ENCODE measurements around the gene ZSWIM3. TPM values are rescaled to one million over a fixed set of nuclear protein-coding genes. Genes with fewer than 3 reads are reported as not detected.

ZSWIM3 gene
- total and polyA plus RNA-seq, 2 of the 13 experiments (the other 11 are each of a cell fraction or from before 2014, with no cell fraction given), result 5.2 to 5.8 TPM

DNA sequence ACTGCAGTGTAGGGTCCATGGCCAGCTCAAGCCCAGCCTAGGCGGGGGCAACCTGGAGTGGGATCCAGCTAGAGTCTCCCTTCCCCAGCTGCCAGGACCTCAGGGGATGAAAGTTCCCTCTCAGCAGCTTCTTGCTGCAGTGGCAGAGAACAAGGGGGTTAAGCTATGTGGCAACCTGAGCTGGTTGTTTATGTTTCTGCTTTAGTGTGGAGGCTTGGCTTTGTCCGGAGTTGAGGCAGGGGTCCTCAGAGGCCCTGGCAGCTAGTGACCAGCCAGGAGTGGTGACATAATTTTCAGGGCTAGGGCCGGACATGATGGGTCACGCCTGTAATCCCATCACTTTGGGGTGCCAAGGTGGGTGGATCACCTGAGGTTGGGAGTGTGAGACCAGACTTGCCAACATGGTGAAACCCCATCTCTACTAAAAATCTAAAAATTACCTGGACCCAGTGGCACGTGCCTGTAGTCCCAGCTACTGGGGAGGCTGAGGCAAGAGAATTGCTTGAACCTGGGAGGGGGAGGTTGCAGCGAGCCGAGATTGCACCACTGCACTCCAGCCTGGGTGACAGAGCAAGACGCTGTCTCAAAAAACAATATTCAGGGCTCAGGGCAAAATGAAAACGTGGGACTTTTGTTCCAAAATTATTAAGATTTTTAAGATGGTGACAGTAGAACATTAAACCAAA is 68.5 kb downstream of the ZSWIM3 start (continued):
- TF ChIP-seq IRF1 (CRISPR knock-in tag; IDR thresholded peaks at IDR 0.05; ENCODE audit: low read depth), result no peak
- no peak for TF ChIP-seq ONECUT2 (CRISPR knock-in tag; IDR thresholded peaks at IDR 0.05)
- TF ChIP-seq TBX2 (CRISPR knock-in tag; IDR thresholded peaks at IDR 0.05; ENCODE audit: borderline replicate concordance), result no peak
- TF ChIP-seq ZNF367 (CRISPR knock-in tag; IDR thresholded peaks at IDR 0.05; ENCODE audit: borderline replicate concordance), result no peak
- no peak for TF ChIP-seq NR2F1 (CRISPR knock-in tag; IDR thresholded peaks at IDR 0.05)
- TF ChIP-seq, protein P1, sequence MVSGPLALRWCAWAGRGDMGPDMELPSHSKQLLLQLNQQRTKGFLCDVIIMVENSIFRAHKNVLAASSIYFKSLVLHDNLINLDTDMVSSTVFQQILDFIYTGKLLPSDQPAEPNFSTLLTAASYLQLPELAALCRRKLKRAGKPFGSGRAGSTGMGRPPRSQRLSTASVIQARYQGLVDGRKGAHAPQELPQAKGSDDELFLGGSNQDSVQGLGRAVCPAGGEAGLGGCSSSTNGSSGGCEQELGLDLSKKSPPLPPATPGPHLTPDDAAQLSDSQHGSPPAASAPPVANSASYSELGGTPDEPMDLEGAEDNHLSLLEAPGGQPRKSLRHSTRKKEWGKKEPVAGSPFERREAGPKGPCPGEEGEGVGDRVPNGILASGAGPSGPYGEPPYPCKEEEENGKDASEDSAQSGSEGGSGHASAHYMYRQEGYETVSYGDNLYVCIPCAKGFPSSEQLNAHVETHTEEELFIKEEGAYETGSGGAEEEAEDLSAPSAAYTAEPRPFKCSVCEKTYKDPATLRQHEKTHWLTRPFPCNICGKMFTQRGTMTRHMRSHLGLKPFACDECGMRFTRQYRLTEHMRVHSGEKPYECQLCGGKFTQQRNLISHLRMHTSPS (CRISPR knock-in tag; IDR thresholded peaks at IDR 0.05; ENCODE audit: low read depth), result no peak
- no peak for TF ChIP-seq GMEB2 (CRISPR knock-in tag; IDR thresholded peaks at IDR 0.05; ENCODE audit: low read depth)
- TF ChIP-seq CHD4 (IDR thresholded peaks at IDR 0.05; ENCODE audit: borderline replicate concordance, low read length), result no peak
- no peak for TF ChIP-seq HNF1A (IDR thresholded peaks at IDR 0.05; ENCODE audit: low read depth)
- TF ChIP-seq HNF1A (CRISPR knock-in tag; IDR thresholded peaks at IDR 0.05; ENCODE audit: borderline replicate concordance), result no peak
- TF ChIP-seq RORA (CRISPR knock-in tag; IDR thresholded peaks at IDR 0.05), result no peak
- no peak for TF ChIP-seq NFYC (CRISPR knock-in tag; IDR thresholded peaks at IDR 0.05)
- no peak for TF ChIP-seq MYNN (CRISPR knock-in tag; IDR thresholded peaks at IDR 0.05; ENCODE audit: low read depth)
- TF ChIP-seq PLRG1 (conservative IDR thresholded peaks at IDR 0.05), result no peak
- 0 out of 2 replicates have a peak, but pooled peaks have one; percentile 53 for TF ChIP-seq TGIF2 (CRISPR knock-in tag; IDR thresholded peaks at IDR 0.05)
- TF ChIP-seq ZFP37 (CRISPR knock-in tag; IDR thresholded peaks at IDR 0.05; ENCODE audit: borderline replicate concordance), result no peak
- no peak for TF ChIP-seq ZNF543 (CRISPR knock-in tag; IDR thresholded peaks at IDR 0.05)
- no peak for TF ChIP-seq NFIC (IDR thresholded peaks at IDR 0.05; ENCODE audit: low read length)
- TF ChIP-seq TOE1 (CRISPR knock-in tag; IDR thresholded peaks at IDR 0.05), result no peak
- TF ChIP-seq NPAS2 (CRISPR knock-in tag; IDR thresholded peaks at IDR 0.05; ENCODE audit: borderline replicate concordance), result no peak
- TF ChIP-seq ZBTB25 (CRISPR knock-in tag; IDR thresholded peaks at IDR 0.05), result 0 out of 2 replicates have a peak, but pooled peaks have one; percentile 14

All from HepG2 (cell line).